Transverse colon (tissue), 4 donors: ENCODE measurements around the gene SUN2.

Source experiments
- EP300 ChIP-seq: sonication (generic); formaldehyde crosslinking; IDR thresholded peaks from one replicate; pipeline ENCODE4 v1.6.1; 2017; ENCODE audit warnings: antibody characterized with exemption, low read depth
- POLR2A ChIP-seq: fragments of 450-650 bp; IDR thresholded peaks from one replicate; pipeline ENCODE4 v1.6.1; 2016; ENCODE audit warnings: antibody characterized with exemption, mild to moderate bottlenecking, moderate library complexity
- POLR2AphosphoS5 ChIP-seq, 3 donors: sonication (generic); formaldehyde crosslinking; IDR thresholded peaks; one replicate each; pipeline ENCODE4 v1.6.1; 2016; ENCODE audit warnings: antibody characterized with exemption in 3 of 3
- TF ChIP-seq, protein P1 (sequence below), 5 experiments: fragments of 200-600 bp in 3 of 5; fragments of 450-650 bp in 2 of 5; sonication (generic) in 3 of 5; IDR thresholded peaks; 1 replicate in 2 of 5; 2 replicates in 3 of 5; pipeline ENCODE4 v1.5.1; 2016 to 2017; ENCODE audit warnings: antibody characterized with exemption in 5 of 5, inconsistent platforms in 3 of 5, mild to moderate bottlenecking in 2 of 5, moderate library complexity in 1 of 5

DNA sequence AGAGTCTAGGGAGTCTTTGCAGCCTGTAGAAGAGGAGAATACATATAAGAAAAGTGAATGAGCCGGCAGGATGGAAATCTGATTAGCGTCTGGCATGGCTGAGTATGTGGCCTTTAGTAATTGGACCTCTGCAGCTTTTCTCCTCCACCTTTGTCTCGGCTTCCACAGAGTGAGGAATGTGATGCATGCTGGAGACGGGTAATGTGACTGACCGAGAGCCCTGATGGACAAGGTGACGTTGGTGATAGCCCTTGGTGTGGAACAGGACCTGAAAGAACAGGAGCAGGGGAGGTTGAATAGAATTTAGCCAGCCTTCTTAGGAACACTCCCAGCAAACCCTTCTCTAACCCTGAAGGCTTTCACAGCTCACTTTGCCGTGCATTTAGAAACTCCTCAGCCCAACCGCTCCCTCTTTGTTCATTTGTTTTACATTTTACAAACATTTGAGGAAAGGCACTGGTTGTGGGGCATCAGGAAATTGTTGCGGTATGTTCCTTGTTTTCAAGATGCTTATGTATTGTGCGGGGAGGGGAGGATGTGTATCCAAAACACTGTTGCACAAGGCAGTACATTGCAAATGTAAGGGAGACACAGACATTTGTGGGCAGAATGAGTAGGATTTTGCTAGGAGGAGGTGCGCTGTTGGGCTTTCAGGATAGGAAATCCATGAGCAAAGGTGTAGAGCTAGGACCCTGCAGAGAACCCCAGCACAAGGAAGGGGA lies 43.2 kb downstream of the SUN2 start:
- TF ChIP-seq POLR2AphosphoS5 (IDR thresholded peaks at IDR 0.05) (no peak), POLR2A (no peak), EP300 (no peak)
- TF ChIP-seq, protein P1, sequence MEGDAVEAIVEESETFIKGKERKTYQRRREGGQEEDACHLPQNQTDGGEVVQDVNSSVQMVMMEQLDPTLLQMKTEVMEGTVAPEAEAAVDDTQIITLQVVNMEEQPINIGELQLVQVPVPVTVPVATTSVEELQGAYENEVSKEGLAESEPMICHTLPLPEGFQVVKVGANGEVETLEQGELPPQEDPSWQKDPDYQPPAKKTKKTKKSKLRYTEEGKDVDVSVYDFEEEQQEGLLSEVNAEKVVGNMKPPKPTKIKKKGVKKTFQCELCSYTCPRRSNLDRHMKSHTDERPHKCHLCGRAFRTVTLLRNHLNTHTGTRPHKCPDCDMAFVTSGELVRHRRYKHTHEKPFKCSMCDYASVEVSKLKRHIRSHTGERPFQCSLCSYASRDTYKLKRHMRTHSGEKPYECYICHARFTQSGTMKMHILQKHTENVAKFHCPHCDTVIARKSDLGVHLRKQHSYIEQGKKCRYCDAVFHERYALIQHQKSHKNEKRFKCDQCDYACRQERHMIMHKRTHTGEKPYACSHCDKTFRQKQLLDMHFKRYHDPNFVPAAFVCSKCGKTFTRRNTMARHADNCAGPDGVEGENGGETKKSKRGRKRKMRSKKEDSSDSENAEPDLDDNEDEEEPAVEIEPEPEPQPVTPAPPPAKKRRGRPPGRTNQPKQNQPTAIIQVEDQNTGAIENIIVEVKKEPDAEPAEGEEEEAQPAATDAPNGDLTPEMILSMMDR (IDR thresholded peaks at IDR 0.05) = no peak
